ENCODE data around the gene FOXP1.

The FOXP1 gene

GRCh38 chr3:71254281-71255057 is 329.1 kb downstream of the FOXP1 start:
- Histone ChIP-seq H3K79me2 (ENCODE audit: control insufficient read depth, insufficient read depth, low read length, unreplicated experiment) (no peaks in the 10 kb centered on the region), H3K27ac (ENCODE audit: low read depth, low read length) (no peak overlapping the region), H3K27me3 (ENCODE audit: insufficient read depth, low read length) (no peaks in the 10 kb centered on the region), H3K36me3 (ENCODE audit: insufficient read depth, low read length) (no peaks in the 10 kb centered on the region), H3K4me3 (ENCODE audit: low read depth, low read length) (no peak overlapping the region), H2AFZ (ENCODE audit: low read length, unreplicated experiment) (no peak overlapping the region), H3K4me1 (ENCODE audit: control insufficient read depth, insufficient read depth, low read length, unreplicated experiment) (peaks cover 60% of the 10 kb centered on the region)

DNA sequence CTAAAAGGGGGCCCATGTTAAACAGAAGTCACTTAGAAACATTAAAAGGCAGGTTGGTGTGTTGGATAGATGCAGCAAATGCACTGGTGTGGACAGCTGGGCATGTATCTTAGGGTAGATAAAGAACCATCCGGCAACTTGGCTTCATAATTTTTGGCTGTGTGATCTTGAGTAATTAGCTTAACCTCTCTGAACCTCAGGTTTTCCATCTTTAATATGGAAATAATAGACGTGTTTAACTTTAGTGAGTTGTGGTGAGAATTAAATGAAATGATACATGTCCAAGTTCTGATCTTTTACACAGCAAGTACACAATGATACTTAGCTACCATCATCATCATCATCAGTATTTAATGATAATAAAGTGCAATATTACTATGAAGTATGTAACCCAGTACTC is 330.4 kb downstream of the FOXP1 start:
- Histone ChIP-seq H2AFZ (ENCODE audit: low read length, unreplicated experiment) (no peak overlapping the region), H3K4me3 (ENCODE audit: low read depth, low read length) (no peak overlapping the region), H3K27me3 (ENCODE audit: insufficient read depth, low read length) (no peaks in the 10 kb centered on the region), H3K4me1 (ENCODE audit: control insufficient read depth, insufficient read depth, low read length, unreplicated experiment) (peaks cover 57% of the 10 kb centered on the region), H3K27ac (ENCODE audit: low read depth, low read length) (no peak overlapping the region), H3K79me2 (ENCODE audit: control insufficient read depth, insufficient read depth, low read length, unreplicated experiment) (no peaks in the 10 kb centered on the region), H3K36me3 (ENCODE audit: insufficient read depth, low read length) (no peaks in the 10 kb centered on the region)

- peaks cover 56% of the 10 kb centered on the region for H3K4me1 ChIP-seq (ENCODE audit: control insufficient read depth, insufficient read depth, low read length, unreplicated experiment)
- no peaks in the 10 kb centered on the region for H3K27me3 ChIP-seq (ENCODE audit: insufficient read depth, low read length)
- H3K4me3 ChIP-seq (ENCODE audit: low read depth, low read length): no peak overlapping the region
- H3K27ac ChIP-seq (ENCODE audit: low read depth, low read length): peak overlapping the region; percentile 96
- H3K79me2 ChIP-seq (ENCODE audit: control insufficient read depth, insufficient read depth, low read length, unreplicated experiment): no peaks in the 10 kb centered on the region
- H3K36me3 ChIP-seq (ENCODE audit: insufficient read depth, low read length): no peaks in the 10 kb centered on the region
- H2AFZ ChIP-seq (ENCODE audit: low read length, unreplicated experiment): no peak overlapping the region
Measured at GRCh38 chr3:71252466-71252865, 331.1 kb downstream of the FOXP1 start.

GRCh38 chr3:71251156-71251775 is 332.3 kb downstream of the FOXP1 start:
- Histone ChIP-seq H3K4me3 (ENCODE audit: low read depth, low read length) (peak overlapping the region; percentile 1; the same call in 1 of the 2 replicates), H3K27ac (ENCODE audit: low read depth, low read length) (peak overlapping the region; percentile 96), H3K79me2 (ENCODE audit: control insufficient read depth, insufficient read depth, low read length, unreplicated experiment) (no peaks in the 10 kb centered on the region), H3K27me3 (ENCODE audit: insufficient read depth, low read length) (no peaks in the 10 kb centered on the region), H3K36me3 (ENCODE audit: insufficient read depth, low read length) (no peaks in the 10 kb centered on the region), H2AFZ (ENCODE audit: low read length, unreplicated experiment) (peak overlapping the region; percentile 23), H3K4me1 (ENCODE audit: control insufficient read depth, insufficient read depth, low read length, unreplicated experiment) (peaks cover 59% of the 10 kb centered on the region)

DNA sequence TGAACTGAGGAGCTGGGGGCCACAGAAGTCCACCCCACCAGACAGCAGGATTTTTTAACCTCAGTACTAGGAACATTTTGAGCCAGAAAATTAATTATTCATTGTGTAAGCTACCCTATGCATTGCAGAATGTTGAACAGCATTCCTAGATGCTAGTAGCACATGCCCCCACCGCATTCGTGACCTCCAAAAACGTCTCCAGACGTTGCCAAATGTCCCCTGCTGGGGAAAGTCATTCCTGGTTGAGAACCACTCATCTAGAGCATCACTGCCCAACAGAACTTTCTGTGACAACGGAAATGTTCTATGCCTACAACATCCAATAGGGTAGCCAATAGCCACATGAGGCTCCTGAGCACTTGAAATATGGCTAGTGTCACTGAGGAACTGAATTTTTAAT is 333.5 kb downstream of the FOXP1 start:
- no peaks in the 10 kb centered on the region for H3K27me3 ChIP-seq (ENCODE audit: insufficient read depth, low read length)
- H3K4me3 ChIP-seq (ENCODE audit: low read depth, low read length): no peak overlapping the region
- H3K4me1 ChIP-seq (ENCODE audit: control insufficient read depth, insufficient read depth, low read length, unreplicated experiment): peaks cover 67% of the 10 kb centered on the region
- H3K79me2 ChIP-seq (ENCODE audit: control insufficient read depth, insufficient read depth, low read length, unreplicated experiment): no peaks in the 10 kb centered on the region
- H3K27ac ChIP-seq (ENCODE audit: low read depth, low read length): peak overlapping the region; percentile 96
- H3K36me3 ChIP-seq (ENCODE audit: insufficient read depth, low read length): no peaks in the 10 kb centered on the region
- no peak overlapping the region for H2AFZ ChIP-seq (ENCODE audit: low read length, unreplicated experiment)

DNA sequence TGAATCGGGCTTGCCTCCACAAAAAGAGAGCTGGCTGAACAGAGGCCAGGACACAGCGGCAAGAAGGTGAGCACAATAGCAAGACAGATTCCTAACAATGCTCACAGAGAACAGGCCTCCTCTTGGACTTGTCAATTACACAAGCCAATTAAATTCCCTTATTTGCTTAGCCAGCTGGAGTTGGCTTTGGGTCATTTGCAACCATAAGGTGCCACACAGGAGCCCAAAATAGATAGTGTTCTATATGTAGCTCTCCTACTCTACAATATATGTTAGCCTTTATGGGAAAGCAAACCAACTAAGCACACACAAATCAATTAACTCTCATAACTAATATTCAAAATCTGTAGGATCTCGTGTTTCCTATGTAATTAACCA is 335.6 kb downstream of the FOXP1 start:
- no peaks in the 10 kb centered on the region for H3K27me3 ChIP-seq (ENCODE audit: insufficient read depth, low read length)
- no peaks in the 10 kb centered on the region for H3K36me3 ChIP-seq (ENCODE audit: insufficient read depth, low read length)
- H2AFZ ChIP-seq (ENCODE audit: low read length, unreplicated experiment): no peak overlapping the region
- peak overlapping the region; percentile 96 for H3K27ac ChIP-seq (ENCODE audit: low read depth, low read length)
- H3K4me1 ChIP-seq (ENCODE audit: control insufficient read depth, insufficient read depth, low read length, unreplicated experiment): peaks cover 68% of the 10 kb centered on the region
- no peak overlapping the region for H3K4me3 ChIP-seq (ENCODE audit: low read depth, low read length)
- H3K79me2 ChIP-seq (ENCODE audit: control insufficient read depth, insufficient read depth, low read length, unreplicated experiment): no peaks in the 10 kb centered on the region

DNA sequence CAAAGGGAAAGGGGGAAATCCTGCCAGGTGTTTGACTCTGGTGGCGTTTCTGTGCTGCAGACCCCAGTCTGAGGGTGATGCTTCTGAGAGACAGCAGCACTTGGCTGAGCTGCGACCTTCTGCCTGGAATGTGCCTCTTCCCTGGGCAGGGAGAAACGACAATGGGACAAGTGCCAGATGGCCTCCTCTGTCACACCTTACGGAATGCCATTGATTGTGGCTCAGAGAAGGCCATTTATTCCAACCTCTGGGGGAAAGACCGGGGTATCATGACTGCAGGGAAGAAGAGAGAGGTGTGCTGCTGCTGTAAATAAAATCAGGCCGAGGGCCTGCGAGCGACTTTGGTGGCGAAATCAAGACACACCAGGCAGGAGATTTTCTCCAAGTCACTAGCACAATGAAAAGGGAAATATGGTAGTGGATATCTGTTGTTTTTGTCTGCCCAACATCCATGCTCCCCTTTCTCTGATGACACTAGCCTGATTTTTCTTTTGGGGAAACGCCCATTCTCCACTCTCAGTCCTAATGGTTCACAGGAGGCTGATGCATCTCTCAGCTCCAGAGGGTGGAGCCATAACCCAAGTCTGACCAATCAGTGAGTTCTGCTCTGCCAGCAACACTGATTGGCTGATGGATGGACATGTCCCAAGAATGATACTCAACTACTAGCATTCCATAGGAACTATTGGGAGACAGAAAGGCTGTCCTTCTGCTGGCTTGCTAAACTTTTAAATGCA is 336.1 kb downstream of the FOXP1 start:
- peaks cover 63% of the 10 kb centered on the region for H3K4me1 ChIP-seq (ENCODE audit: control insufficient read depth, insufficient read depth, low read length, unreplicated experiment)
- peak overlapping the region; percentile 96; the same call in 1 of the 2 replicates for H3K27ac ChIP-seq (ENCODE audit: low read depth, low read length)
- H3K79me2 ChIP-seq (ENCODE audit: control insufficient read depth, insufficient read depth, low read length, unreplicated experiment): no peaks in the 10 kb centered on the region
- H3K27me3 ChIP-seq (ENCODE audit: insufficient read depth, low read length): no peaks in the 10 kb centered on the region
- H3K4me3 ChIP-seq (ENCODE audit: low read depth, low read length): no peak overlapping the region
- H2AFZ ChIP-seq (ENCODE audit: low read length, unreplicated experiment): no peak overlapping the region
- no peaks in the 10 kb centered on the region for H3K36me3 ChIP-seq (ENCODE audit: insufficient read depth, low read length)

DNA sequence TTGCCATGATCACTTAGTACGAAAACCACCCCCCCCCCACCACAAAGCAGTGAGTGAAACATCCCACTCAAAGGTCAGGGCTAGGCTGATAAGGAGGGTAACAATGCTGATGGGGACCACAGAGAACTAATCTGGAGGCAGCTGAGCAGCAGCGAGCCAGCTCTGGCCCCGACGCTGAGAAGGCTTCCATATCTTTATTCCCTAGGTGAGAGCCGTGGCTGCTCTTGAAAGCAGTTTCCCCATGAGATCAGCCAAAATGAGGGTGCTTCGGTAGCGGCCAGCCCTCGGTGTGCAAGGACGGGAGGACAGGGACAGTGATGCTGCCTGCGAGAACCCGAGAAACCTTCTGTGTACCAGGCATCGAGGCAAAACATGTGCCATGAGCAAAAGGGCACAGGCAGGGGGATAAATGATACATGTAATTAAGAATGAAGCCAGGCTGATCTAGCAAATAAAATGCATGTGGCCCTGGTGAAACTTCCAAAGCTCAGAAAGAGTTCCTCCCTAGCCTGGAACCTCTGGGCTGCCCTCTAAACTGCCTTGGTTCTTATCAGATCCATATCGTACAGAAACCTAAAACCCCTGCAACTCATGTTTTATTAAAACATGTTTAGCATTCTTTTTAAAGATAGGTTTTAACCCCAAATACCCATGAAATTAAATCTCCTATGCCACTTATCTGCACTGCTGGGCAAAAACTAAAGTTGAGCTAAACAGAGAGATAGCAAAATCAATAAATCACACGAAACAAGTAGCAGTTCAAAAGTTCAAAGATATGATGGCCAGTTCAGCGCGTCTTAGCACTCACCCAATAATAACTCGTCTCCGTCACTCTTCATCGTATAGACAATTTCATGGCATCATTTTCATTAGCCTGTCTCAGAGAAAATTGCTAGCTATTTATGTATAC is 337.3 kb downstream of the FOXP1 start:
- no peaks in the 10 kb centered on the region for H3K36me3 ChIP-seq (ENCODE audit: insufficient read depth, low read length)
- no peaks in the 10 kb centered on the region for H3K27me3 ChIP-seq (ENCODE audit: insufficient read depth, low read length)
- H3K79me2 ChIP-seq (ENCODE audit: control insufficient read depth, insufficient read depth, low read length, unreplicated experiment): no peaks in the 10 kb centered on the region
- peak overlapping the region; percentile 40 for H2AFZ ChIP-seq (ENCODE audit: low read length, unreplicated experiment)
- peak overlapping the region; percentile 32 for H3K4me3 ChIP-seq (ENCODE audit: low read depth, low read length)
- peak overlapping the region; percentile 20; the same call in 1 of the 2 replicates for H3K27ac ChIP-seq (ENCODE audit: low read depth, low read length)
- peaks cover 51% of the 10 kb centered on the region for H3K4me1 ChIP-seq (ENCODE audit: control insufficient read depth, insufficient read depth, low read length, unreplicated experiment)

GRCh38 chr3:71244826-71245488 is 338.6 kb downstream of the FOXP1 start:
- Histone ChIP-seq H2AFZ (ENCODE audit: low read length, unreplicated experiment) (peak overlapping the region; percentile 75), H3K36me3 (ENCODE audit: insufficient read depth, low read length) (no peaks in the 10 kb centered on the region), H3K79me2 (ENCODE audit: control insufficient read depth, insufficient read depth, low read length, unreplicated experiment) (no peaks in the 10 kb centered on the region), H3K4me1 (ENCODE audit: control insufficient read depth, insufficient read depth, low read length, unreplicated experiment) (peaks cover 46% of the 10 kb centered on the region), H3K27me3 (ENCODE audit: insufficient read depth, low read length) (no peaks in the 10 kb centered on the region), H3K27ac (ENCODE audit: low read depth, low read length) (peak overlapping the region; percentile 48), H3K4me3 (ENCODE audit: low read depth, low read length) (peak overlapping the region; percentile 43)
